MV-4-11 (cell line): ENCODE results near the gene NFXL1.
A peak's percentile ranks its signal among the peaks of the same experiment; 100 is the strongest.

Experiments used
- DNase-seq: peaks from one replicate; lab custom pipeline; 2025; lab: John Stamatoyannopoulos, UW

The NFXL1 gene

GRCh38 chr4:47831026-47831679 lies 83.2 kb downstream of the NFXL1 start:
- DNase-seq: no peak

GRCh38 chr4:47830265-47831025 lies 83.9 kb downstream of the NFXL1 start:
- no peak for DNase-seq

GRCh38 chr4:47829438-47829837 lies 84.9 kb downstream of the NFXL1 start:
- DNase-seq: no peak

GRCh38 chr4:47827343-47828047 lies 86.9 kb downstream of the NFXL1 start:
- no peak for DNase-seq

- no peak for DNase-seq
These were observed 89.5 kb downstream of the NFXL1 start for GRCh38 chr4:47824840-47825239.

- DNase-seq: peak; percentile 9
These were observed 95.2 kb downstream of the NFXL1 start for GRCh38 chr4:47819178-47819577.

GRCh38 chr4:47817275-47817674 lies 97.1 kb downstream of the NFXL1 start:
- no peak for DNase-seq

- peak; percentile 20 for DNase-seq
These were observed 97.6 kb downstream of the NFXL1 start for GRCh38 chr4:47816748-47817147.

- no peak for DNase-seq
These were observed 99.6 kb downstream of the NFXL1 start for GRCh38 chr4:47814618-47815295.

GRCh38 chr4:47809654-47810203 lies 104.7 kb downstream of the NFXL1 start:
- no peak for DNase-seq

GRCh38 chr4:47804598-47804997 lies 109.8 kb downstream of the NFXL1 start:
- no peak for DNase-seq

GRCh38 chr4:47801481-47802002 lies 112.8 kb downstream of the NFXL1 start:
- no peak for DNase-seq

- no peak for DNase-seq
These were observed 116.2 kb downstream of the NFXL1 start for GRCh38 chr4:47798165-47798564.
